Osteocyte (in vitro differentiated cells): ENCODE data around the gene DDX56. TPM values are rescaled to one million over a fixed set of nuclear protein-coding genes. Genes with fewer than 3 reads are reported as not detected.

ENCODE experiments used
- DNase-seq: peaks from one replicate; pipeline ENCODE4 v3.0.0; 2021; ENCODE audit warnings: mixed read lengths; ENCODE audit not compliant: unreplicated experiment; ENCODE audit errors: extremely low spot score
- H3K27ac Mint-ChIP-seq: one replicate; pipeline ENCODE4 v1.8.0; 2021; ENCODE audit warnings: mild to moderate bottlenecking, mixed read lengths; ENCODE audit not compliant: unreplicated experiment
- H3K27me3 Mint-ChIP-seq: one replicate; pipeline ENCODE4 v1.8.0; 2021; ENCODE audit warnings: mixed read lengths; ENCODE audit not compliant: unreplicated experiment
- H3K36me3 Mint-ChIP-seq: one replicate; pipeline ENCODE4 v1.8.0; 2021; ENCODE audit warnings: mixed read lengths; ENCODE audit not compliant: unreplicated experiment
- H3K4me1 Mint-ChIP-seq: one replicate; pipeline ENCODE4 v1.8.0; 2021; ENCODE audit warnings: mixed read lengths; ENCODE audit not compliant: unreplicated experiment
- H3K4me3 Mint-ChIP-seq: one replicate; pipeline ENCODE4 v1.8.0; 2021; ENCODE audit warnings: mild to moderate bottlenecking, moderate library complexity, mixed read lengths; ENCODE audit not compliant: unreplicated experiment
- H3K9me3 Mint-ChIP-seq: one replicate; pipeline ENCODE4 v1.8.0; 2021; ENCODE audit warnings: mixed read lengths; ENCODE audit not compliant: unreplicated experiment
- CTCF ChIP-seq: fragments of 200-600 bp; sonication (generic); IDR thresholded peaks from 2 replicates; pipeline ENCODE4 v1.5.0; 2021; ENCODE audit warnings: antibody characterized with exemption, mild to moderate bottlenecking, moderate library complexity
- total RNA-seq: library from RNA; stranded (reverse); gene quantifications from 2 replicates; pipeline ENCODE4 v1.2.1, GENCODE V29; 2021

Gene DDX56
- total RNA-seq, 1 donor from 2014 or later: 67.0 TPM

- Mint-ChIP-seq H3K9me3 (peaks cover 12% of the 10 kb centered on the region), H3K4me1 (no peaks in the 10 kb centered on the region), H3K27me3 (peaks cover 27% of the 10 kb centered on the region), H3K27ac (no peak overlapping the region), H3K4me3 (no peak overlapping the region), H3K36me3 (no peaks in the 10 kb centered on the region)
- no peak for TF ChIP-seq CTCF
- DNase-seq: peak; percentile 79
These were observed 52.2 kb downstream of the DDX56 start for GRCh38 chr7:44521347-44522095.

GRCh38 chr7:44520574-44520973 is 53.1 kb downstream of the DDX56 start:
- peak; percentile 80 for DNase-seq
- Mint-ChIP-seq H3K4me3 (no peak overlapping the region), H3K27ac (no peak overlapping the region), H3K27me3 (peaks cover 27% of the 10 kb centered on the region), H3K4me1 (no peaks in the 10 kb centered on the region), H3K36me3 (no peaks in the 10 kb centered on the region), H3K9me3 (peaks cover 12% of the 10 kb centered on the region)
- no peak for TF ChIP-seq CTCF

- no peak for TF ChIP-seq CTCF
- Mint-ChIP-seq H3K27me3 (peaks cover 27% of the 10 kb centered on the region), H3K4me3 (no peak overlapping the region), H3K27ac (no peak overlapping the region), H3K9me3 (peaks cover 7% of the 10 kb centered on the region), H3K4me1 (no peaks in the 10 kb centered on the region), H3K36me3 (no peaks in the 10 kb centered on the region)
- DNase-seq: no peak
These were observed 54.2 kb downstream of the DDX56 start for GRCh38 chr7:44519546-44519945.

GRCh38 chr7:44518761-44519160 is 54.9 kb downstream of the DDX56 start:
- Mint-ChIP-seq H3K4me3 (no peak overlapping the region), H3K4me1 (no peaks in the 10 kb centered on the region), H3K9me3 (peaks cover 2% of the 10 kb centered on the region), H3K27me3 (peaks cover 22% of the 10 kb centered on the region), H3K27ac (no peak overlapping the region), H3K36me3 (no peaks in the 10 kb centered on the region)
- DNase-seq: no peak
- no peak for TF ChIP-seq CTCF

- Mint-ChIP-seq H3K36me3 (no peaks in the 10 kb centered on the region), H3K27ac (no peak overlapping the region), H3K4me1 (no peaks in the 10 kb centered on the region), H3K27me3 (peaks cover 17% of the 10 kb centered on the region), H3K9me3 (no peaks in the 10 kb centered on the region), H3K4me3 (no peak overlapping the region)
- TF ChIP-seq CTCF: no peak
- DNase-seq: no peak
These were observed 56.5 kb downstream of the DDX56 start for GRCh38 chr7:44517175-44517574.

Other genes starting within 250 kb of the DDX56 start
- not detected in 2 replicates for gene CAMK2B, start 248.3 kb downstream of the DDX56 start, total RNA-seq
- gene NUDCD3, start 83.2 kb downstream of the DDX56 start, total RNA-seq: 112 and 128 TPM in 2 replicates
- not detected in 2 replicates for gene NPC1L1, start 32.6 kb downstream of the DDX56 start, total RNA-seq
- 88.6 and 89.6 TPM in 2 replicates for gene TMED4, start 8.3 kb upstream of the DDX56 start, total RNA-seq
- gene OGDH, start 32.7 kb upstream of the DDX56 start, total RNA-seq: 68.0 and 69.3 TPM in 2 replicates
- gene ZMIZ2, start 174.9 kb upstream of the DDX56 start, total RNA-seq: 87.2 and 96.4 TPM in 2 replicates
- 1,265 and 1,344 TPM in 2 replicates for gene PPIA, start 222.8 kb upstream of the DDX56 start, total RNA-seq